MV-4-11 (cell line): ENCODE data around the gene CLCN7.

ENCODE experiments used
- DNase-seq: peaks from one replicate; lab custom pipeline; 2025; lab: John Stamatoyannopoulos, UW

CLCN7 gene

GRCh38 chr16:1430759-1431496 lies 43.9 kb downstream of the CLCN7 start, which contains the start of gene PERCC1:
Gene PERCC1 (plus strand): TSS chr16:1431078. CDS start chr16:1432594, 1,516 bp downstream.
- no peak for DNase-seq

GRCh38 chr16:1430214-1430758 lies 44.5 kb downstream of the CLCN7 start:
- DNase-seq, result no peak

GRCh38 chr16:1429631-1430030 lies 45.2 kb downstream of the CLCN7 start:
- no peak for DNase-seq

GRCh38 chr16:1429012-1429411 lies 45.8 kb downstream of the CLCN7 start:
- no peak for DNase-seq

GRCh38 chr16:1428511-1428910 lies 46.3 kb downstream of the CLCN7 start:
- DNase-seq, result peak; percentile 19

- no peak for DNase-seq
These were observed 47.1 kb downstream of the CLCN7 start for GRCh38 chr16:1427473-1428461.

- DNase-seq, result no peak
These were observed 47.9 kb downstream of the CLCN7 start for GRCh38 chr16:1426734-1427471.

GRCh38 chr16:1425616-1426370 lies 49.0 kb downstream of the CLCN7 start:
- no peak for DNase-seq

- peak; percentile 22 for DNase-seq
These were observed 50.8 kb downstream of the CLCN7 start for GRCh38 chr16:1424028-1424427.

- DNase-seq, result no peak
These were observed 52.8 kb downstream of the CLCN7 start for GRCh38 chr16:1422076-1422475.

GRCh38 chr16:1420111-1420539 lies 54.7 kb downstream of the CLCN7 start:
- DNase-seq, result no peak

- no peak for DNase-seq
These were observed 58.3 kb downstream of the CLCN7 start for GRCh38 chr16:1416521-1416941.

GRCh38 chr16:1414532-1415260 lies 60.1 kb downstream of the CLCN7 start, which contains the start of gene UNKL:
Gene UNKL (minus strand): TSS chr16:1414704. CDS start chr16:1414691, 13 bp downstream.
- peak; percentile 33 for DNase-seq

GRCh38 chr16:1413684-1414531 lies 60.9 kb downstream of the CLCN7 start:
- peak; percentile 49 for DNase-seq

GRCh38 chr16:1412847-1413246 lies 62.0 kb downstream of the CLCN7 start:
- DNase-seq, result no peak

- DNase-seq, result peak; percentile 76
These were observed 66.5 kb downstream of the CLCN7 start for GRCh38 chr16:1408171-1408837.

GRCh38 chr16:1407753-1408152 lies 67.1 kb downstream of the CLCN7 start:
- DNase-seq, result no peak

GRCh38 chr16:1403733-1404132 lies 71.1 kb downstream of the CLCN7 start:
- DNase-seq, result no peak

GRCh38 chr16:1403036-1403435 lies 71.8 kb downstream of the CLCN7 start:
- no peak for DNase-seq
